ENCODE data around the gene RMI2. TPM values are rescaled to one million over a fixed set of nuclear protein-coding genes. Genes with fewer than 3 reads are reported as not detected.

The RMI2 gene
- total RNA-seq, 6 donors from 2014 or later, result 2.6 to 6.3 (median 2.7) TPM

DNA sequence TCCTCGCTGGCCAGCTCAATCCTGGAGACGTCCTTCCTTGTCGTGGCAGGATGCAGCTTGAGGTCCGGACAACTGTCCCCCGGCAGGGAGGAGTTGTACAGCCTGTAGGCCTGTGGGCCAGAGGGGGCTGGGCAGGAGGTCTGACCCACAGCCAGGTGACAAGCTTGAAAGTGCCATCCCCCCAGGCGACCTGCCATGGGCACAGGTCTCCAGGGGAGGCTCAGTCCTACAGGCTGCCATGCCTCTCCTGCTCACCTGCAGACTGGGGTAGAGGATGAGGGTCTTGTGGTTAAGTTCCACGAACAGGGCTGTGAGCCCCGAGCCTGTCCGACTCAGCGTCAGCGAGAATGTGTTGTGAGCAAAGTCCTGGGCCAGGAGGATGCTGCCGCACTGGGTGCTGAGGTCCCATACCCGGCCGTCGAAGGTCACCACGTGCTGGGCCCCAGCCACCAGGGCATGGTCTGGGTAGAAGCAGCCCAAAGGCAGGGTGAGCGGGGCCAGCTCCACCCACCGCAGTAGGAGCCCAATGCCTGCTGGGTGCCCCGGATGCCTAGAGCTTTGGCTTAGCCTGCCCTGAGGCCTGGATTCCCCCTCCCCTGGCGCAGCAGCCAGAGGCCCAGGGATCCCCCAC lies 39.8 kb downstream of the RMI2 start:
- no peak for DNase-seq
- H3K4me3 ChIP-seq, result no peak overlapping the region
- no peaks in the 10 kb centered on the region for H3K9me3 ChIP-seq
- 90 to 92% methylated on average over 2 to 20 of the region's 20 CpGs for WGBS, 2 donors
- no peak overlapping the region for H3K27ac ChIP-seq
- H3K36me3 ChIP-seq, result no peaks in the 10 kb centered on the region
- ATAC-seq (ENCODE audit: low FRiP score in 2 of 2), result no peak
- H3K27me3 ChIP-seq, result no peaks in the 10 kb centered on the region
- no peak for TF ChIP-seq POLR2AphosphoS5 (IDR thresholded peaks at IDR 0.05)
- no peak for TF ChIP-seq CTCF (IDR thresholded peaks at IDR 0.05)
- TF ChIP-seq EP300 (IDR thresholded peaks at IDR 0.05), result no peak
- TF ChIP-seq POLR2A (IDR thresholded peaks at IDR 0.05), result no peak
- H3K4me1 ChIP-seq, result peaks cover 0 to 7% (median 0%) of the 10 kb centered on the region in 4 donors

DNA sequence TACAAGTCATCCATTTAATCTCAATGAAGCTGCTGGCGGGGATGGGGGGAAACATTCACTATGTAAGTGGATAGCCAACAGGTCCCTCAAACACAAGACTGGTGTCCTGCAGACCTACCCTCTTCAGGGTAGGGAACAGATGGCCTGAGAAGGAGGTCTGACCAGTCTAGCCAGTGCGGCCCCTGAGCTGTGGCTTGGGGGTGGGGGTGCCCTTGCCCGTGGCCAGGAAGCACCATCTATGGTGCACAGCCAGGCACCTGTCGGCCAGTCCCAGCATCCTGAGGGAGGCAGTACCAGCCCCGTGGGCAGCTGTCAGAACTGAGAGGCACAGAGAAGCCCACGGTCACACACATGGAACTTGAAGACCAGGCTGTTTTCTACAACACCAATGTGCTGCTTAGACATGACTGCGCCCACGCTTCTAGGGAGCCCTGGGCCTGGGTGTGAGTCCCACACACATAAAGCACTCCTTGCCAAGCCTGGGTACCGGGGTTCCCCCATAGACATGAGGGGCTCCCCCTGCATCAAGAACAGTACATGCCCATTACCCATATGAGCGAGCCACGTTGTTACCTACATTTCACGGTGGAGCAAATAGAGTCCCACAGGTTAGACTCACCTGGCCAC lies 40.9 kb downstream of the RMI2 start:
- ATAC-seq (ENCODE audit: low FRiP score in 2 of 2) (no peak), DNase-seq (no peak)
- H3K9me3 ChIP-seq, result no peaks in the 10 kb centered on the region
- TF ChIP-seq EP300 (IDR thresholded peaks at IDR 0.05) (no peak), POLR2AphosphoS5 (IDR thresholded peaks at IDR 0.05) (no peak), POLR2A (IDR thresholded peaks at IDR 0.05) (no peak), CTCF (IDR thresholded peaks at IDR 0.05) (no peak)
- H3K4me3 ChIP-seq, result no peak overlapping the region
- no peaks in the 10 kb centered on the region for H3K27me3 ChIP-seq
- peaks cover 0 to 7% (median 0%) of the 10 kb centered on the region in 4 donors for H3K4me1 ChIP-seq
- H3K27ac ChIP-seq, result no peak overlapping the region
- no peaks in the 10 kb centered on the region for H3K36me3 ChIP-seq
- WGBS, 2 donors, result 80 to 84% methylated on average over 5 to 12 of the region's 12 CpGs

GRCh38 chr16:11386791-11387546 lies 41.7 kb downstream of the RMI2 start:
- Histone ChIP-seq H3K4me3 (no peak overlapping the region), H3K9me3 (no peaks in the 10 kb centered on the region), H3K27ac (no peak overlapping the region), H3K4me1 (peaks cover 3 to 10% (median 5%) of the 10 kb centered on the region in 4 donors), H3K36me3 (no peaks in the 10 kb centered on the region), H3K27me3 (no peaks in the 10 kb centered on the region)
- peak in 4 of 6 experiments; percentile 10 to 53 (median 37) for TF ChIP-seq CTCF (IDR thresholded peaks at IDR 0.05)
- TF ChIP-seq POLR2AphosphoS5 (IDR thresholded peaks at IDR 0.05), result no peak
- WGBS, 2 donors, result 26 to 48% methylated on average over 14 to 22 of the region's 22 CpGs
- DNase-seq, result peak in 1 of 2 donors; percentile 87
- ATAC-seq (ENCODE audit: low FRiP score in 2 of 2), result peak in 1 of 2 donors; percentile 16

DNA sequence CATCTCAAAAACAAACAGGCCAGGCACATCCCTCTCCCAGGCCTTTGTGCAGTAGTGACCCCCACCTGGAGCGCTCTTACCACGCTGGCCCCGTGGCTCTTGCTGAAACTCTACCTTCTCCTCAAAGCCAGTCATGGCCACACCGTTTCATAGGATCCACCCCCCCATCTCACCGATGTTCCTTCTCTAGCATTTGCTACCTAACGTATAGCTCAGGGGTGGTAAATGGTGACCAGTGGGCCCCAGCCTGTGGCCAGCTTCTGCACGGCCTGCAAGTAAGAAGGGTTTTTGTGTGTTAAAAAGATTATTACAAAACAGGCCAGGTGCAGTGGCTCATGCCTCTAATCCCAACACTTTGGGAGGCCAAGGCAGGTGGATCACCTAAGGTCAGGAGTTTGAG lies 43.8 kb downstream of the RMI2 start:
- Histone ChIP-seq H3K27ac (no peak overlapping the region), H3K9me3 (no peaks in the 10 kb centered on the region), H3K4me1 (peaks cover 4 to 14% (median 8%) of the 10 kb centered on the region in 4 donors), H3K36me3 (no peaks in the 10 kb centered on the region), H3K4me3 (no peak overlapping the region), H3K27me3 (no peaks in the 10 kb centered on the region)
- TF ChIP-seq POLR2AphosphoS5 (IDR thresholded peaks at IDR 0.05) (no peak), POLR2A (IDR thresholded peaks at IDR 0.05) (no peak), EP300 (IDR thresholded peaks at IDR 0.05) (no peak), CTCF (IDR thresholded peaks at IDR 0.05) (no peak)
- DNase-seq (no peak), ATAC-seq (ENCODE audit: low FRiP score in 2 of 2) (no peak)
- WGBS, 2 donors, result 79 to 86% methylated on average over 7 of the region's 7 CpGs
